ENCODE data around the gene PLCB4. TPM values are rescaled to one million over a fixed set of nuclear protein-coding genes. Genes with fewer than 3 reads are reported as not detected.

Gene PLCB4
- total RNA-seq, 1 donor from 2014 or later = 59.6 TPM

DNA sequence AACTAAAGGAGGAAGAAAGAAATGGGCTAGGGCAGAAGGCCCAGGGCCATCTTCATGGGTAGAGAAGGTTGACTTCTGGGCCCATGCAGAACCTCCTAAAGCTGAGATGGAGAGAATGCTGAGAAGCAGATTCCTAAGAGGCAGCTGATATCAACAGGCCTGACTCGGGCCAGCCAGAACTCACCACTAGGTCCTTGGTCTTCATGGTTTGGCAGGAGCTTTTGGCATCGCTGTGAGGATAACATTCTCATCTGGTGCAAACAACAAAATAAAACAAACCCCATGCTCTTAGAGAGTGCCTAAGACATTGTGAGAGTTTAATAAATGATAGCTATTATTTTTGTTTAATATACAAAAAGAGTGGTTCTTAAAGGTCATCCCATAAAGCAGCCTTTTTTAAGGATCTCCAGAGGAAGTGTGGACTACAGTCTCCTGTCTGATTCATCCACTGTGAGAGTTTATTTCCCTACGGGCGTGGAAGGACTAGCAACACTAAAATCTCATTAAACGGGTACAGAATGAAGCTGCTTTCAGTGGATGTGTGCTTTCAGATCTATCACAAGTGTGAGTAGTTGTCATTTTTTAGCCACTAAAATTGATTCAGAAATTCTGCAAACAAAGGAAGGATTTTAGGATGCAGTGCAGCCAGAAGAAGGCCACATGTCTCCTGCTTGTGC, 160.0 kb downstream of the PLCB4 start:
- TF ChIP-seq, protein P1, sequence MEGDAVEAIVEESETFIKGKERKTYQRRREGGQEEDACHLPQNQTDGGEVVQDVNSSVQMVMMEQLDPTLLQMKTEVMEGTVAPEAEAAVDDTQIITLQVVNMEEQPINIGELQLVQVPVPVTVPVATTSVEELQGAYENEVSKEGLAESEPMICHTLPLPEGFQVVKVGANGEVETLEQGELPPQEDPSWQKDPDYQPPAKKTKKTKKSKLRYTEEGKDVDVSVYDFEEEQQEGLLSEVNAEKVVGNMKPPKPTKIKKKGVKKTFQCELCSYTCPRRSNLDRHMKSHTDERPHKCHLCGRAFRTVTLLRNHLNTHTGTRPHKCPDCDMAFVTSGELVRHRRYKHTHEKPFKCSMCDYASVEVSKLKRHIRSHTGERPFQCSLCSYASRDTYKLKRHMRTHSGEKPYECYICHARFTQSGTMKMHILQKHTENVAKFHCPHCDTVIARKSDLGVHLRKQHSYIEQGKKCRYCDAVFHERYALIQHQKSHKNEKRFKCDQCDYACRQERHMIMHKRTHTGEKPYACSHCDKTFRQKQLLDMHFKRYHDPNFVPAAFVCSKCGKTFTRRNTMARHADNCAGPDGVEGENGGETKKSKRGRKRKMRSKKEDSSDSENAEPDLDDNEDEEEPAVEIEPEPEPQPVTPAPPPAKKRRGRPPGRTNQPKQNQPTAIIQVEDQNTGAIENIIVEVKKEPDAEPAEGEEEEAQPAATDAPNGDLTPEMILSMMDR (conservative IDR thresholded peaks at IDR 0.05; ENCODE audit: low read depth, low read length) = no peak
- H3K4me3 ChIP-seq (ENCODE audit: low read depth, low read length) = no peak overlapping the region
- DNase-seq (ENCODE audit: low read depth) = no peak

DNA sequence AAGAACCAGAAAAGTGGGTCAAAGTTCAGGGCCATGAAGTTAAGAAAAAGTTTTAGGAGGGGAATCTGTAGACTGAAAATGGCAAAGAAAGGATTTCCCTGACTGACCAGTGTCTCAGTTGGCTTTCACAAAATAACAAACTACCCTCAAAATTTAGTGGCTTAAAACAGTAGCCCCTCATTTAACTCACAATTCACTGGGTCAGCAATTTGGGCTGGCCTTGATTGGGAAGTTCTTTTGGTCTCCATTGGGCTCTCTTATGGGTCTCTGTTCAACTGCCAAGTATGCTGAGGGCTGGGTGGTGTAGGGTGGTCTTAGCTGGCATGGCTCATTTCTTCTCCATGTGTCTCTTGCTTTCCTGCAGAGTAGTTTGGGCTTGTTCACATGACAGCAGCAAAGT, 161.5 kb downstream of the PLCB4 start:
- DNase-seq (ENCODE audit: low read depth) = no peak
- TF ChIP-seq, protein P1 (conservative IDR thresholded peaks at IDR 0.05; ENCODE audit: low read depth, low read length) = no peak
- H3K4me3 ChIP-seq (ENCODE audit: low read depth, low read length) = no peak overlapping the region

DNA sequence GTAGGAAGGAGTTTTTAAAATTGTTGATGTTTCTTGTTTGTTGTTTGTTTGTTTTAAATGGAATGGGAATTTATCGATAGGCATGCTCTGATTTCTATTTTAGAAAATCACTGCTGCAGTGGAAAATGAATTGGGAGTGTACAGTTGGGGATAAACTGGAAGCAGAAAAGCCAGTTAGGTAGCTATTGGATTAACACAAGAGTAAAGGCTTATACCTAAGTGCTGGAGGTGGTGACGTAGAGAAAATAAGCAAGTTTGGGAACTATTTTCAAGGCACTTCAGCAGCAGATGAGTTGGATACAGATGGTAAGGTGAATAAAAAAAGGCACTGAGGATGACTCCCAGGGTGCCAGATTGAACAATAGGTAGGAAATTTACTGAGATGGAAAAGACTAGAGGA, 164.9 kb downstream of the PLCB4 start:
- H3K4me3 ChIP-seq (ENCODE audit: low read depth, low read length) = no peak overlapping the region
- DNase-seq (ENCODE audit: low read depth) = no peak
- TF ChIP-seq, protein P1 (conservative IDR thresholded peaks at IDR 0.05; ENCODE audit: low read depth, low read length) = no peak

DNA sequence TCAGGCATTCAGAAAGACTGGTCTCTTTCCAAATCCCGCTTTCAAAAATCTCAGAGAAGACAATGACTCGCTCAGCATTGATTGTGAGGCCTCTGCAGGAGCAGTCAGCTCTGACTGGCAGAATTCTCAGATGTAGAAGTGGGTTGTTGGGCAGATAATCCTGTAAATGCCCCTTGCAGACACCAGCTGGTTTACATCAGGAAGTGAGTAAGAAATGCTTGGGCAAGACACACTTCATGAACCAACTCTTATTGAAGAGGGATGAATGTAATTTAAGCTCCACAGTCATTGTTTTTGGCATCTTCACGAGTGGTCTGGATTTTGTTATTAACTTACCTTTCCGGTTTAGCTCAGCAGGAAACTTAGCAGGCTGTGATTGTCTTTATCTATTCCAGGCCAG, 166.6 kb downstream of the PLCB4 start:
- TF ChIP-seq, protein P1 (conservative IDR thresholded peaks at IDR 0.05; ENCODE audit: low read depth, low read length) = no peak
- DNase-seq (ENCODE audit: low read depth) = peak; percentile 36
- H3K4me3 ChIP-seq (ENCODE audit: low read depth, low read length) = no peak overlapping the region

DNA sequence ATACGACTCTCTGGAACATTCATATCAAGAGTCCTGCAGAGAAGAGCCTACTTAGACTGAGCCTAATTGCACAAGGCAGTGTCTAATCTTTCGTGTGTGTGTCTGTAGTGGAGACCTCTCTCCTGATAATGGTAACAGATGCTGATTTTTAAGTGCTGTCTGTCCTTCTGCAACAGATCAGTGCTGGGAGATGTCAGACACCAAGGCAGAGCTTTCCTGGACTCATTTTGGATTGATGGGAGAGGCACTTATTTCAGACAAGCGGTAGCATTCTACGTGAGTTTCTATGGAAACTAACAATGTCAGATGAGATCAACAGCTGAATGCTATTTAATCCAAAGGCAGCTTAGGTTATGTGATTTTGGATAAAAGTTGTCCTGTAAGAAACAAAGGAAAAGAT, 167.6 kb downstream of the PLCB4 start:
- TF ChIP-seq, protein P1 (conservative IDR thresholded peaks at IDR 0.05; ENCODE audit: low read depth, low read length) = no peak
- no peak overlapping the region for H3K4me3 ChIP-seq (ENCODE audit: low read depth, low read length)
- no peak for DNase-seq (ENCODE audit: low read depth)

DNA sequence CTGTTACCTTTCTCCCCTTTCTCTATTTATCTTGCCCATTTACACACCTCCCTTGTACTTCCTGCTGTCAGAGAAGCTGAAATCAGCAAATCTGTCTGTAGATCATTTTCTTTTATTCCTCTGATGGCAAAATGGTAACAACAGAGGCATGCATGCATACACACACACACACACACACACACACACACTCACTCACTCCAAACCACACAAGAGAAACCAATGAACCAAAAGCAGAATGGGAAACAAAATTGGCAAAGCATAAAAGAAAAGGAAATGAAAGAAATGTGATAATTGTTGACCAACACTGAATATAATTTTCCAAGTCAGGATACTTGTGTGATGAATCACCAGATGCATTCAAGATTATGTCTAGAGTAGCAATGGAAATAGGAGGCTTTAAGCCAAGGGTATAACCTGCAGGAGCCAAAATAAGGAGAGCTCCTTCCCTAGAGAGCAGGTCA, 172.4 kb downstream of the PLCB4 start:
- DNase-seq (ENCODE audit: low read depth) = peak; percentile 95
- TF ChIP-seq, protein P1 (conservative IDR thresholded peaks at IDR 0.05; ENCODE audit: low read depth, low read length) = no peak
- H3K4me3 ChIP-seq (ENCODE audit: low read depth, low read length) = no peak overlapping the region
